B cell (primary cell): ENCODE measurements around the gene PLD4. TPM values are rescaled to one million over a fixed set of nuclear protein-coding genes. Genes with fewer than 3 reads are reported as not detected.

Experiments
- ATAC-seq: fragments of 200-7000 bp; cut with Tn5 transposase; one replicate; pipeline ENCODE4 v1.10.0; 2021; ENCODE audit warnings: low read depth, mild to moderate bottlenecking, moderate number of reproducible peaks, moderate library complexity
- CTCF ChIA-PET: fragments of 350-600 bp; sonication (Branson Sonifier 250); formaldehyde crosslinking; loops from one replicate; lab custom pipeline; 2021; ENCODE audit warnings: antibody characterized with exemption, inconsistent platforms; lab: Charles Lee
- POLR2A ChIA-PET: fragments of 350-600 bp; sonication (Branson Sonifier 250); formaldehyde crosslinking; loops from one replicate; lab custom pipeline; 2021; ENCODE audit warnings: antibody characterized with exemption; lab: Charles Lee
- DNase-seq: peaks from one replicate; pipeline ENCODE4 v3.0.0; 2013
- H2AFZ ChIP-seq: 2 replicates; pipeline ENCODE4 v1.6.1; 2012; ENCODE audit warnings: mild to moderate bottlenecking, low read depth, low read length; ENCODE audit not compliant: insufficient read depth, poor library complexity, severe bottlenecking
- H3K27ac ChIP-seq, 2 donors: 1 replicate in 1 of 2; 2 replicates in 1 of 2; pipeline ENCODE4 v1.5.1; 2012 to 2013; ENCODE audit warnings: low read length in 2 of 2, mild to moderate bottlenecking in 2 of 2, moderate library complexity in 1 of 2
- H3K27me3 ChIP-seq, 4 experiments: fragments of 200-600 bp in 1 of 4; sonication (generic) in 1 of 4; replicated peaks in 1 of 4; 1 replicate in 2 of 4; 2 replicates in 2 of 4; pipeline versions ENCODE4 v1.6.1 to v1.7.0; 2013 to 2016; ENCODE audit warnings: low read length in 3 of 4, mild to moderate bottlenecking in 2 of 4, mixed read lengths in 1 of 4, moderate library complexity in 1 of 4; ENCODE audit not compliant: insufficient read depth in 4 of 4, control insufficient read depth in 3 of 4; ENCODE audit errors: control extremely low read depth in 1 of 4
- H3K36me3 ChIP-seq, 2 experiments: replicated peaks in 1 of 2; 1 replicate in 1 of 2; 2 replicates in 1 of 2; pipeline versions ENCODE4 v1.6.1 to v1.7.1; 2013; ENCODE audit warnings: low read length in 1 of 2; ENCODE audit not compliant: insufficient read depth in 2 of 2, control insufficient read depth in 1 of 2; ENCODE audit errors: control extremely low read depth in 1 of 2, extremely low read depth in 1 of 2
- H3K4me1 ChIP-seq, 2 donors: fragments of 200-600 bp in 1 of 2; sonication (generic) in 1 of 2; 1 replicate in 1 of 2; 2 replicates in 1 of 2; pipeline versions ENCODE4 v1.5.1 to v1.6.1; 2013 to 2017; ENCODE audit warnings: low read length in 2 of 2; ENCODE audit not compliant: control insufficient read depth in 2 of 2, insufficient read depth in 2 of 2
- H3K4me2 ChIP-seq: replicated peaks from 2 replicates; pipeline ENCODE3; 2012; ENCODE audit warnings: mild to moderate bottlenecking, low read depth, low read length; ENCODE audit not compliant: poor library complexity, severe bottlenecking
- H3K4me3 ChIP-seq, 5 experiments: fragments of 200-600 bp in 1 of 5; sonication (generic) in 1 of 5; 1 replicate in 3 of 5; 2 replicates in 2 of 5; pipeline versions ENCODE4 v1.5.1 to v1.7.0; 2011 to 2016; ENCODE audit warnings: low read length in 4 of 5, mild to moderate bottlenecking in 4 of 5, low read depth in 2 of 5, control low read depth in 1 of 5, moderate library complexity in 1 of 5; ENCODE audit not compliant: insufficient read depth in 1 of 5; ENCODE audit errors: control extremely low read depth in 1 of 5, extremely low read depth in 1 of 5
- H3K79me2 ChIP-seq: fragments of 200-600 bp; sonication (generic); one replicate; pipeline ENCODE4 v1.6.0; 2016; ENCODE audit warnings: low read length; ENCODE audit not compliant: control insufficient read depth, insufficient read depth
- H3K9ac ChIP-seq: fragments of 200-600 bp; sonication (generic); 2 replicates; pipeline ENCODE4 v1.6.1; 2017; ENCODE audit warnings: mild to moderate bottlenecking, low read length, moderate library complexity
- H3K9me3 ChIP-seq, 3 donors: one replicate each; pipeline versions ENCODE4 v1.6.1 to v1.7.1; 2013; ENCODE audit warnings: low read length in 2 of 3; ENCODE audit not compliant: control insufficient read depth in 2 of 3, insufficient read depth in 1 of 3; ENCODE audit errors: control extremely low read depth in 1 of 3
- H4K20me1 ChIP-seq: 2 replicates; pipeline ENCODE4 v1.6.0; 2012; ENCODE audit warnings: mild to moderate bottlenecking, low read length; ENCODE audit not compliant: insufficient read depth, control insufficient read depth, poor library complexity, severe bottlenecking
- H3K27ac Mint-ChIP-seq: one replicate; pipeline ENCODE4 v1.8.0; 2021; ENCODE audit warnings: mixed read lengths
- H3K27me3 Mint-ChIP-seq: one replicate; pipeline ENCODE4 v1.8.0; 2021; ENCODE audit warnings: mixed read lengths
- H3K4me1 Mint-ChIP-seq: one replicate; pipeline ENCODE4 v1.8.0; 2021; ENCODE audit warnings: mixed read lengths
- H3K4me3 Mint-ChIP-seq: one replicate; pipeline ENCODE4 v1.8.0; 2021; ENCODE audit warnings: mixed read lengths
- H3K9me3 Mint-ChIP-seq: one replicate; pipeline ENCODE4 v1.8.0; 2022; ENCODE audit warnings: mixed read lengths; ENCODE audit not compliant: insufficient read depth
- EZH2 ChIP-seq: IDR thresholded peaks from 2 replicates; pipeline ENCODE4 v1.6.1; 2012; ENCODE audit warnings: borderline replicate concordance, low read depth, mild to moderate bottlenecking, moderate library complexity, low read length; ENCODE audit not compliant: insufficient read depth, poor library complexity, severe bottlenecking
- WGBS: methylation state at CpG from one replicate; pipeline ENCODE4 v1.1.5; 2013; ENCODE audit warnings: missing lambda C conversion rate; ENCODE audit not compliant: insufficient coverage; 5-methylcytosine and 5-hydroxymethylcytosine counted together
- intact Hi-C: fragments of 100-400 bp; cut with micrococcal nuclease; formaldehyde crosslinking; loops from one replicate; pipeline ENCODE4 v1.10.0; 2022
- polyA plus RNA-seq: library from polyadenylated mRNA; depleted of rRNA; stranded (reverse); fragments of >200 nt; gene quantifications from 2 replicates; pipeline ENCODE4 v1.2.3, GENCODE V29; 2012
- total RNA-seq, 2 donors: library from RNA; stranded (reverse); fragments of 120-200 nt in 1 of 2; gene quantifications; 1 replicate in 1 of 2; 2 replicates in 1 of 2; pipeline versions ENCODE4 v1.2.3 to v1.2.4, GENCODE V29; 2013 to 2022
- TF ChIP-seq, protein P1 (sequence below): fragments of 200-600 bp; IDR thresholded peaks from one replicate; pipeline ENCODE4 v1.8.0; 2022; ENCODE audit warnings: antibody characterized with exemption, mild to moderate bottlenecking

The PLD4 gene
- total and polyA plus RNA-seq, 2 donors (not counting 1 experiment from before 2014, with no cell fraction given): 49.9 to 79.7 TPM

GRCh38 chr14:104982548-104983230 lies 58.0 kb downstream of the PLD4 start:
- Histone ChIP-seq H3K27ac (no peak overlapping the region), H2AFZ (no peak overlapping the region), H3K9ac (no peak overlapping the region), H4K20me1 (peaks cover under 1% of the 10 kb centered on the region), H3K27me3 (peaks cover 0 to 22% (median 10%) of the 10 kb centered on the region in 4 experiments), H3K4me2 (no peak overlapping the region), H3K4me1 (peaks cover 14 to 19% of the 10 kb centered on the region in 2 donors), H3K79me2 (no peaks in the 10 kb centered on the region), H3K4me3 (no peak overlapping the region), H3K9me3 (peaks cover 0 to 1% (median 0%) of the 10 kb centered on the region in 3 donors), H3K36me3 (no peaks in the 10 kb centered on the region)
- H3K4me3 Mint-ChIP-seq: no peak overlapping the region
- H3K27ac Mint-ChIP-seq: no peak overlapping the region
- TF ChIP-seq EZH2: no peak
- TF ChIP-seq, protein P1, sequence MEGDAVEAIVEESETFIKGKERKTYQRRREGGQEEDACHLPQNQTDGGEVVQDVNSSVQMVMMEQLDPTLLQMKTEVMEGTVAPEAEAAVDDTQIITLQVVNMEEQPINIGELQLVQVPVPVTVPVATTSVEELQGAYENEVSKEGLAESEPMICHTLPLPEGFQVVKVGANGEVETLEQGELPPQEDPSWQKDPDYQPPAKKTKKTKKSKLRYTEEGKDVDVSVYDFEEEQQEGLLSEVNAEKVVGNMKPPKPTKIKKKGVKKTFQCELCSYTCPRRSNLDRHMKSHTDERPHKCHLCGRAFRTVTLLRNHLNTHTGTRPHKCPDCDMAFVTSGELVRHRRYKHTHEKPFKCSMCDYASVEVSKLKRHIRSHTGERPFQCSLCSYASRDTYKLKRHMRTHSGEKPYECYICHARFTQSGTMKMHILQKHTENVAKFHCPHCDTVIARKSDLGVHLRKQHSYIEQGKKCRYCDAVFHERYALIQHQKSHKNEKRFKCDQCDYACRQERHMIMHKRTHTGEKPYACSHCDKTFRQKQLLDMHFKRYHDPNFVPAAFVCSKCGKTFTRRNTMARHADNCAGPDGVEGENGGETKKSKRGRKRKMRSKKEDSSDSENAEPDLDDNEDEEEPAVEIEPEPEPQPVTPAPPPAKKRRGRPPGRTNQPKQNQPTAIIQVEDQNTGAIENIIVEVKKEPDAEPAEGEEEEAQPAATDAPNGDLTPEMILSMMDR: no peak
- peaks cover 21% of the 10 kb centered on the region for H3K27me3 Mint-ChIP-seq
- ChIA-PET POLR2A (no interaction called here), CTCF (interaction anchor here (3.7 kb wide), 1 partner anchor 63 kb away, joined by 29 read pairs; no protein-coding TSS in a partner anchor)
- ATAC-seq: no peak
- WGBS: 76% methylated on average over 8 of the region's 10 CpGs
- DNase-seq: peak; percentile 19
- no peaks in the 10 kb centered on the region for H3K9me3 Mint-ChIP-seq
- H3K4me1 Mint-ChIP-seq: peaks cover 9% of the 10 kb centered on the region
- intact Hi-C loops: no loop called here

Other genes with a start within 250 kb of the PLD4 start
- gene INF2, start 235.3 kb upstream of the PLD4 start, total RNA-seq: 90.2 and 94.2 TPM in 2 replicates
- gene INF2, start 235.3 kb upstream of the PLD4 start, polyA plus RNA-seq: 45.4 and 100 TPM in 2 replicates
- gene ADSS1, start 200.7 kb upstream of the PLD4 start, total RNA-seq: 1.00 and 1.7 TPM in 2 replicates
- gene ADSS1, start 200.7 kb upstream of the PLD4 start, polyA plus RNA-seq: 0.33 and 0.37 TPM in 2 replicates
- gene SIVA1, start 171.7 kb upstream of the PLD4 start, total RNA-seq: 50.7 and 52.5 TPM in 2 replicates
- gene SIVA1, start 171.7 kb upstream of the PLD4 start, polyA plus RNA-seq: 108 and 123 TPM in 2 replicates
- 71.1 and 85.4 TPM in 2 replicates for gene AKT1, start 129.1 kb upstream of the PLD4 start, total RNA-seq
- 90.1 and 109 TPM in 2 replicates for gene AKT1, start 129.1 kb upstream of the PLD4 start, polyA plus RNA-seq
- gene ZBTB42, start 123.8 kb upstream of the PLD4 start, total RNA-seq: 7.2 and 8.3 TPM in 2 replicates
- gene ZBTB42, start 123.8 kb upstream of the PLD4 start, polyA plus RNA-seq: 1.2 and 1.6 TPM in 2 replicates
- 0.56 and 0.59 TPM in 2 replicates for gene CEP170B, start 59.6 kb upstream of the PLD4 start, total RNA-seq
- 0.16 and 0.37 TPM in 2 replicates for gene CEP170B, start 59.6 kb upstream of the PLD4 start, polyA plus RNA-seq
- gene AHNAK2, start 53.5 kb downstream of the PLD4 start, total RNA-seq: not detected in 2 replicates
- gene AHNAK2, start 53.5 kb downstream of the PLD4 start, polyA plus RNA-seq: not detected in 2 replicates
- gene CLBA1, start 60.9 kb downstream of the PLD4 start, total RNA-seq: 5.3 and 5.5 TPM in 2 replicates
- gene CLBA1, start 60.9 kb downstream of the PLD4 start, polyA plus RNA-seq: 0.63 and 1.3 TPM in 2 replicates
- gene CDCA4, start 96.2 kb downstream of the PLD4 start, total RNA-seq: 10.7 and 11.7 TPM in 2 replicates
- gene CDCA4, start 96.2 kb downstream of the PLD4 start, polyA plus RNA-seq: 6.3 and 7.2 TPM in 2 replicates
- 54.5 and 63.2 TPM in 2 replicates for gene GPR132, start 140.6 kb downstream of the PLD4 start, total RNA-seq
- 38.6 and 47.8 TPM in 2 replicates for gene GPR132, start 140.6 kb downstream of the PLD4 start, polyA plus RNA-seq
- gene JAG2, start 243.9 kb downstream of the PLD4 start, total RNA-seq: 0.34 and 0.41 TPM in 2 replicates
- gene JAG2, start 243.9 kb downstream of the PLD4 start, polyA plus RNA-seq: 0.27 and 0.66 TPM in 2 replicates